ENCODE measurements around the gene CLDND1.

GRCh38 chr3:98522544-98523281, at the start of gene CLDND1:
- TF ChIP-seq CTCF (IDR thresholded peaks at IDR 0.05) (no peak), EP300 (IDR thresholded peaks at IDR 0.05) (peak in 1 of 4 donors; percentile 67), POLR2AphosphoS5 (IDR thresholded peaks at IDR 0.05) (peak; percentile 89 to 93 (median 90))

Data from sigmoid colon (tissue), 4 donors.